HepG2 (cell line): ENCODE data around the gene SLC26A5. TPM values are rescaled to one million over a fixed set of nuclear protein-coding genes. Genes with fewer than 3 reads are reported as not detected.

Experiments
- ATF6 ChIP-seq: sonication (generic); formaldehyde crosslinking; conservative IDR thresholded peaks from 2 replicates; pipeline ENCODE4 v1.4.0; 2020; ENCODE audit warnings: missing genetic modification reagents
- ELF4 ChIP-seq: sonication (generic); formaldehyde crosslinking; IDR thresholded peaks from 2 replicates; pipeline ENCODE4 v1.5.0; 2020; ENCODE audit warnings: missing genetic modification reagents, mild to moderate bottlenecking, moderate library complexity, borderline replicate concordance
- HHEX ChIP-seq: IDR thresholded peaks from 2 replicates; pipeline ENCODE4 v1.6.1; 2016; ENCODE audit warnings: control low read depth
- HNF4G ChIP-seq, 2 experiments: sonication (generic) in 1 of 2; formaldehyde crosslinking in 1 of 2; IDR thresholded peaks; 2 replicates each; pipeline versions ENCODE4 v1.4.0 to v1.6.1; 2011 to 2020; ENCODE audit warnings: borderline replicate concordance in 2 of 2, low read depth in 2 of 2, mild to moderate bottlenecking in 2 of 2, low read length in 1 of 2, missing genetic modification reagents in 1 of 2, moderate library complexity in 1 of 2
- IRF1 ChIP-seq: sonication (generic); formaldehyde crosslinking; IDR thresholded peaks from 2 replicates; pipeline ENCODE4 v1.4.0; 2020; ENCODE audit warnings: low read depth, mild to moderate bottlenecking, missing genetic modification reagents
- NR1H2 ChIP-seq: sonication (generic); formaldehyde crosslinking; IDR thresholded peaks from 2 replicates; pipeline ENCODE4 v1.8.1; 2022; ENCODE audit warnings: low read depth, missing genetic modification reagents, borderline replicate concordance
- PRMT3 ChIP-seq: sonication (generic); formaldehyde crosslinking; IDR thresholded peaks from 2 replicates; pipeline ENCODE4 v1.8.1; 2022; ENCODE audit warnings: low read depth, mild to moderate bottlenecking, moderate library complexity, missing genetic modification reagents, borderline replicate concordance
- RXRB ChIP-seq: IDR thresholded peaks from 2 replicates; pipeline ENCODE4 v1.6.1; 2016; ENCODE audit warnings: borderline replicate concordance, missing genetic modification reagents, missing compliant biosample characterization
- SP5 ChIP-seq: IDR thresholded peaks from 2 replicates; pipeline ENCODE4 v1.6.1; 2016; ENCODE audit warnings: low read depth, borderline replicate concordance
- TOPORS ChIP-seq: sonication (generic); formaldehyde crosslinking; IDR thresholded peaks from 2 replicates; pipeline ENCODE4 v1.8.0; 2023; ENCODE audit warnings: mild to moderate bottlenecking, missing genetic modification reagents
- U2AF2 ChIP-seq: fragments of 200-400 bp; formaldehyde crosslinking; IDR thresholded peaks from 2 replicates; pipeline ENCODE4 v1.6.1; 2017; ENCODE audit warnings: low read depth, mild to moderate bottlenecking, low read length
- YY1 ChIP-seq: IDR thresholded peaks from 2 replicates; pipeline ENCODE4 v1.6.1; 2011; ENCODE audit warnings: low read length, low read depth, moderate library complexity, mild to moderate bottlenecking; ENCODE audit not compliant: insufficient read depth, insufficient replicate concordance
- ZNF24 ChIP-seq: fragments of 450-650 bp; IDR thresholded peaks from 2 replicates; pipeline ENCODE4 v1.6.1; 2017; ENCODE audit warnings: antibody characterized with exemption, mild to moderate bottlenecking
- ZNF816 ChIP-seq: sonication (generic); formaldehyde crosslinking; IDR thresholded peaks from 2 replicates; pipeline ENCODE4 v1.8.0; 2022; ENCODE audit warnings: missing genetic modification reagents, mild to moderate bottlenecking, borderline replicate concordance
- ZSCAN5A ChIP-seq: sonication (generic); formaldehyde crosslinking; IDR thresholded peaks from 2 replicates; pipeline ENCODE4 v1.8.0; 2022; ENCODE audit warnings: mild to moderate bottlenecking, missing genetic modification reagents, borderline replicate concordance
- polyA plus RNA-seq, 8 experiments: library from polyadenylated mRNA; depleted of rRNA in 3 of 8; stranded (reverse) in 7 of 8; unstranded in 1 of 8; fragments of >200 nt; fragmentation: Illumina TruSeq in 4 of 8; extraction: Trizol in 4 of 8; gene quantifications; 2 replicates each; pipeline versions ENCODE4 v1.2.1 to v1.2.3, GENCODE V29; 2011 to 2016; ENCODE audit warnings: low read depth in 4 of 8, missing spikeins in 1 of 8, mixed read lengths in 1 of 8; ENCODE audit not compliant: insufficient read depth in 1 of 8
- total RNA-seq, 5 experiments: library from RNA; depleted of rRNA; stranded (reverse); fragments of >200 nt; fragmentation: Illumina TruSeq; extraction: Trizol; gene quantifications; 2 replicates each; pipeline ENCODE4 v1.2.3, GENCODE V29; 2016; ENCODE audit warnings: low read depth in 1 of 5
- TF ChIP-seq, protein P1 (sequence below): sonication (generic); formaldehyde crosslinking; IDR thresholded peaks from 2 replicates; pipeline ENCODE4 v1.8.1; 2023; ENCODE audit warnings: mild to moderate bottlenecking, inconsistent platforms, moderate library complexity, missing genetic modification reagents, borderline replicate concordance
- TF ChIP-seq, protein P2 (sequence below): sonication (generic); formaldehyde crosslinking; IDR thresholded peaks from 2 replicates; pipeline ENCODE4 v1.4.0; 2020; ENCODE audit warnings: missing genetic modification reagents
- TF ChIP-seq, protein P3 (sequence below): sonication (generic); formaldehyde crosslinking; IDR thresholded peaks from 2 replicates; pipeline ENCODE4 v1.5.1; 2020; ENCODE audit warnings: mild to moderate bottlenecking, missing genetic modification reagents, borderline replicate concordance

Gene SLC26A5
- total and polyA plus RNA-seq, 2 of the 13 experiments (the other 11 are each of a cell fraction or from before 2014, with no cell fraction given), result 0.08 to 0.11 TPM

GRCh38 chr7:103437623-103438022 lies 8.4 kb downstream of the SLC26A5 start (continued):
- no peak for TF ChIP-seq ELF4
- TF ChIP-seq ZNF816 (CRISPR knock-in tag), result no peak
- no peak for TF ChIP-seq ZNF24
- TF ChIP-seq HNF4G (IDR thresholded peaks at IDR 0.05; ENCODE audit: borderline replicate concordance, low read depth, low read length), result peak; percentile 60
- no peak for TF ChIP-seq HNF4G (CRISPR knock-in tag; IDR thresholded peaks at IDR 0.05; ENCODE audit: borderline replicate concordance, low read depth)
- TF ChIP-seq, protein P1, sequence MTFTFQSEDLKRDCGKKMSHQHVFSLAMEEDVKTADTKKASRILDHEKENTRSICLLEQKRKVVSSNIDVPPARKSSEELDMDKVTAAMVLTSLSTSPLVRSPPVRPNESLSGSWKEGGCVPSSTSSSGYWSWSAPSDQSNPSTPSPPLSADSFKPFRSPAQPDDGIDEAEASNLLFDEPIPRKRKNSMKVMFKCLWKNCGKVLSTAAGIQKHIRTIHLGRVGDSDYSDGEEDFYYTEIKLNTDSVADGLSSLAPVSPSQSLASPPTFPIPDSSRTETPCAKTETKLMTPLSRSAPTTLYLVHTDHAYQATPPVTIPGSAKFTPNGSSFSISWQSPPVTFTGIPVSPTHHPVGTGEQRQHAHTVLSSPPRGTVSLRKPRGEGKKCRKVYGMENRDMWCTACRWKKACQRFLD (CRISPR knock-in tag), result no peak
- TF ChIP-seq IRF1 (CRISPR knock-in tag), result no peak
- TF ChIP-seq, protein P2, sequence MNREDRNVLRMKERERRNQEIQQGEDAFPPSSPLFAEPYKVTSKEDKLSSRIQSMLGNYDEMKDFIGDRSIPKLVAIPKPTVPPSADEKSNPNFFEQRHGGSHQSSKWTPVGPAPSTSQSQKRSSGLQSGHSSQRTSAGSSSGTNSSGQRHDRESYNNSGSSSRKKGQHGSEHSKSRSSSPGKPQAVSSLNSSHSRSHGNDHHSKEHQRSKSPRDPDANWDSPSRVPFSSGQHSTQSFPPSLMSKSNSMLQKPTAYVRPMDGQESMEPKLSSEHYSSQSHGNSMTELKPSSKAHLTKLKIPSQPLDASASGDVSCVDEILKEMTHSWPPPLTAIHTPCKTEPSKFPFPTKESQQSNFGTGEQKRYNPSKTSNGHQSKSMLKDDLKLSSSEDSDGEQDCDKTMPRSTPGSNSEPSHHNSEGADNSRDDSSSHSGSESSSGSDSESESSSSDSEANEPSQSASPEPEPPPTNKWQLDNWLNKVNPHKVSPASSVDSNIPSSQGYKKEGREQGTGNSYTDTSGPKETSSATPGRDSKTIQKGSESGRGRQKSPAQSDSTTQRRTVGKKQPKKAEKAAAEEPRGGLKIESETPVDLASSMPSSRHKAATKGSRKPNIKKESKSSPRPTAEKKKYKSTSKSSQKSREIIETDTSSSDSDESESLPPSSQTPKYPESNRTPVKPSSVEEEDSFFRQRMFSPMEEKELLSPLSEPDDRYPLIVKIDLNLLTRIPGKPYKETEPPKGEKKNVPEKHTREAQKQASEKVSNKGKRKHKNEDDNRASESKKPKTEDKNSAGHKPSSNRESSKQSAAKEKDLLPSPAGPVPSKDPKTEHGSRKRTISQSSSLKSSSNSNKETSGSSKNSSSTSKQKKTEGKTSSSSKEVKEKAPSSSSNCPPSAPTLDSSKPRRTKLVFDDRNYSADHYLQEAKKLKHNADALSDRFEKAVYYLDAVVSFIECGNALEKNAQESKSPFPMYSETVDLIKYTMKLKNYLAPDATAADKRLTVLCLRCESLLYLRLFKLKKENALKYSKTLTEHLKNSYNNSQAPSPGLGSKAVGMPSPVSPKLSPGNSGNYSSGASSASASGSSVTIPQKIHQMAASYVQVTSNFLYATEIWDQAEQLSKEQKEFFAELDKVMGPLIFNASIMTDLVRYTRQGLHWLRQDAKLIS (CRISPR knock-in tag), result no peak
- TF ChIP-seq HHEX (CRISPR knock-in tag), result no peak
- no peak for TF ChIP-seq U2AF2
- TF ChIP-seq, protein P3, sequence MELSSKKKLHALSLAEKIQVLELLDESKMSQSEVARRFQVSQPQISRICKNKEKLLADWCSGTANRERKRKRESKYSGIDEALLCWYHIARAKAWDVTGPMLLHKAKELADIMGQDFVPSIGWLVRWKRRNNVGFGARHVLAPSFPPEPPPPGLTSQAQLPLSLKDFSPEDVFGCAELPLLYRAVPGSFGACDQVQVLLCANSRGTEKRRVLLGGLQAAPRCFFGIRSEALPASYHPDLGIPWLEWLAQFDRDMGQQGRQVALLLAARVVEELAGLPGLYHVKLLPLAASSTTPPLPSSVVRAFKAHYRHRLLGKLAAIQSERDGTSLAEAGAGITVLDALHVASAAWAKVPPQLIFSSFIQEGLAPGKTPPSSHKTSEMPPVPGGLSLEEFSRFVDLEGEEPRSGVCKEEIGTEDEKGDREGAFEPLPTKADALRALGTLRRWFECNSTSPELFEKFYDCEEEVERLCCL (CRISPR knock-in tag), result no peak
- TF ChIP-seq YY1, result no peak
- no peak for TF ChIP-seq ATF6
- TF ChIP-seq SP5 (CRISPR knock-in tag), result peak; percentile 80
- no peak for TF ChIP-seq TOPORS (CRISPR knock-in tag)
- no peak for TF ChIP-seq NR1H2 (CRISPR knock-in tag)
- no peak for TF ChIP-seq ZSCAN5A (CRISPR knock-in tag)
- TF ChIP-seq PRMT3 (CRISPR knock-in tag), result no peak
- TF ChIP-seq RXRB (CRISPR knock-in tag), result peak; percentile 23; the same call in 1 of the 2 replicates
